Left forelimb (tissue), 1 donor: ENCODE measurements around the gene HINT2.
A peak's percentile ranks its signal among the peaks of the same experiment; 100 is the strongest.

ENCODE experiments used
- DNase-seq: peaks from one replicate; pipeline ENCODE4 v3.0.0-alpha.2; 2018; ENCODE audit warnings: low spot score

Gene HINT2

DNA sequence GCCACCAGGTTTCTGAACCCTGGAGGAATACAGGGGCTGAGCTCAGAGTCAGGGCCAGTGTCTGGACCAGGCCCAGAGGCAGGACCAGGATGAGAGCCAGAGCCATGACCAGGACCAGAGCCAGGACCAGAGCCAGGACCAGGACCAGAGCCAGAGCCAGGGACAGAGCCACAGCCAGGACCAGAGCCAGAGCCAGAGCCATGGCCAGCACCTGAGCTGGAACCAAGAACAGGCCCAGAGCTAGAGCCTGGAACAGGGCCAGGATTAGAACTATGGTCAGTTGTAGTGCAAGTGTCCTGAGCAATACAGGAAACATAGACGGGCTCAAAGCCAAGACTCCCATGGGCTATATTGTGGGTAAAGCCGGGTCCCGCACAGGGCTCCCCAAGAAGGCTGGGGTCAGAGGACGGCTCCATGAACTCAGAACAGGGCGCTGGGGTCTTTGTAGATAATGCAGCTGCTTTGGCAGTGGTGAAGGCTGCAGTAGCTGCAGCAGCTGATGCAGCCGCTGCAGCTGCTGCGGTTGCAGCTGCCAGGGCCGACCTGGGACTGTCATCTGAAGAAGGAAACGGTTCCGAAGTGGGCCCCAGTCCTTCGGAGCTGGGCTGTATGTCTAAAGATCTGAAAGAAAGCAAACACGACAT, 3.3 kb downstream of the HINT2 start:
- no peak for DNase-seq

DNA sequence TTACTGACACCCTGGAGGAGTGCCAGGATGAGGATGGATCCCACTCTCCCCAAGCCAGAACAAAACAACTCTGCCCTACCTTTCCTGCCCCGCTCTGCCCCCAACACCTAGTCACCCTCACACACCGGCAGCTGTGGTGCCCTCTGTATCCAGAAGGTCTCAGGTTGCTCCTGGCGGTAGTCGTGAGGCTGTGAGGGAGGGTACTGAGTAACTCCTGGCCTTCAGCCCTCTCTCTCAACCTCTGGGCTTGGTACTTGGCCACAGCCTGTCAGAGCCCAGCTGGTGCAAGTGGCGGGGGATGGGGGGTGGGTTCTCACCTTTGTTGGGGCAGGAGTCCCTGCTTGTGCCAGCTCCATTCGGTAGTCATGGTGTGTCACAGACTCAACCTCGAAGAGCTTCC, 4.7 kb downstream of the HINT2 start:
- DNase-seq: no peak

DNA sequence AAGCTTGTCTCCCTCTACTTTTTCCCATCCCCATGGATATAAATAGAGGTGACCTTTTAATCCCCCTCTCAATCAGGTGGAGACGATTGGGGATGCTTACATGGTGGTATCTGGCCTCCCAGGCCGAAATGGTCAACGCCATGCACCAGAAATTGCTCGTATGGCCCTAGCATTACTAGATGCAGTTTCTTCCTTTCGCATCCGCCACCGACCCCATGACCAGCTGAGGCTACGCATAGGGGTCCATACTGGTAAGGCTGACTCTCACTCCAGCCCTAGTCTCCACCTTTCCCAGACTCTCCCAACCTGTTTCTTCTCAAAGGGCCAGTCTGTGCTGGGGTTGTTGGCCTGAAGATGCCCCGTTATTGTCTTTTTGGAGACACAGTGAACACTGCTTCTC, 6.4 kb downstream of the HINT2 start:
- DNase-seq: no peak

DNA sequence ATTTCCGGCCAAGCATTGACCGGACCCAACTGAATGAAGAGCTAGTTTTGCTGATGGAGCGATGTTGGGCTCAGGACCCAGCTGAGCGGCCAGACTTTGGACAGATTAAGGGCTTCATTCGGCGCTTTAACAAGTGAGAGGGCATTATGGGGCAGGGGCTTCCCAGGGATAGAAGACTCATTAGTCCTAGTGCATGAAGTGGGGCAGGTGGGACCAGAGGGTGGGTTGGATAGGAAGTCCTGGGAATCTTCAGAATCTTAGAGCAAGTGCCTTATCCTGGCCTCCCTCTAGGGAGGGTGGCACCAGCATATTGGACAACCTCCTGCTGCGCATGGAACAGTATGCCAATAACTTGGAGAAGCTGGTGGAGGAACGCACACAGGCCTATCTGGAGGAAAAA, 8.7 kb downstream of the HINT2 start:
- DNase-seq: no peak

DNA sequence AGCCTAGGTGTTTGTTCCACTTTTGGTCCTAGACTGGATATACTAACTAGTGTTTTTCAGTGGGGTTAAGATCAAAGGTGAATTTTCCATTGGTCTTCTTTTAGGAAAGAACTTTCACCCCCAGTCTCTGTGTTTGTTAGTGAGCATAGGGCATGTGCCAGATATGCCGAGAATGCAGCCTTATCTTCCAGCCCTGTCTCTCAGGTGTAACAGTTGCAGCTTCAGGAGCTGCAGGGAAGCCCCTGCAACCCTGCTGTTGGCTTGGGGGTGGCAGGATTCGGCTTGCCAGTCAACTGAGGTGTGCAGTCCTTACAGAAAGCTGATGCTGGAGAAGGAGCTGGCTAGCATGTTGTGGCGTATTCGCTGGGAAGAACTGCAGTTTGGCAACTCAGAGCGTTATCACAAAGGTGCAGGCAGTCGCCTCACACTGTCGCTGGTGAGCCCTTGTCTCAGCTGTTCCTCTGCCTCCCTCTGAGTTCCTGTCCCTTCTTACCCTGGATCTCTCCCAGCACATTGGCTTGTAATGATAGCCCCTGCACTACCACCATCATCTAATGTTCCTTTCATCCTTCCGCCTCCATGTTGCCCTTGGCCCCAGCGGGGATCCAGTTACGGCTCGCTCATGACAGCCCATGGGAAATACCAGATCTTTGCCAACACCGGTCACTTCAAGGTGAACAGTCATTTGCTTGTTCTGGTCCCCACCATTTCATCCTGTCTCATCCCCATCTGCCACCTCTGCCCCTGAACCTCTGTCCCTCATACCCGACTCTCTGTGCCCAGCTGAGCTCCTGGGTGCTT, 13.3 kb downstream of the HINT2 start:
- DNase-seq: no peak

DNA sequence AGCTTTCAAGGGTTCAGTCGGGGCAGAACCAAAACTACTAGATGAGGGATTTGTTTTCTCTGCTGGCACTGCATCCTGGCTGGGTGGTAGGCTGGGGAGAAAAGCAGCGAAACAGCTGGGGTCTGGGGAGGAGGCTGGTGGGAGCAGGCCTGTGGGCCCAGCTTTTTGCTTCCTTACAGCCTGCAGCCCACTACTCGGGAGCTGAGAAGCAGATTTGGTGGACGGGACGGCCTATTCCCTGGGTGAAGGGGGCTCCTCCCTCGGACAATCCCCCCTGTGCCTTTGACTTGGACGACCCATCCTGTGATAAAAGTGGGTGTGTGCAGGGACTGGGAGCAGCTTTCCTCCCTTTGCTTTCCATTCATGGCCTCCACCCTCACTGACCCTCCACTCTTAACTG, 14.3 kb downstream of the HINT2 start:
- no peak for DNase-seq

DNA sequence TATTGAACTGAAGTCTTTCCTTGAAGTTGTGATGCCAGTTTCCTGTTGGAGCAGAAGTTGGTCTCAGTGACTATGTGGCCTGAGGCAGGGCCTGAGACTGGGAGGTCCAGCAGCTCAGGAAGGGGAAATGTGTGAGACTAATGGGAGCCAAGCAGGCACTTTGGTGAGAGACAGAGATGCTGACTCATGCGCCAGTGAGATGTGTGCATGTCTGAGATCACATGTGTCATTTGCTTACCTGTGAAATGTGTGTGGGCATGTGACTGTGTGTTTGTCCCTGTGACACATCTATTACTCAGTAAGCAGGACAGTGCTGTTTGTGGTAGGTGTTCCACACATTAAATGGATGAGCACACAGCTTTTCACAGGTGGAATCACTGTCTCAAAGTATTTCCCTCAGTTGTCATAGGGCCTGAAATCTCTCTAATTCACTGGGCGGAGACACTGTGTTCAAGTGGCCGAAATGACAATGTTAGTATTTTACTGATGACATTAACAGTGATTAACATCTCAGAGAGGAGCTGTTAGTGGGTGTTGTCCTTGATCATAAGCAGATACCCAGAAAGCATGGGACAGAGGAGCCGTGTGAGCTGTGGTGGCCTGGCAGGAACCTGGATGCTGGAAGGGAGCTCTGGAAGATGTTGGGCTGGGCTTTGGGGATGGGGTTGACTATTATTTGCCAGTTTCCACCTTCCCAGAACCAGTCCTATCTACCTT, 16.0 kb downstream of the HINT2 start:
- no peak for DNase-seq

DNA sequence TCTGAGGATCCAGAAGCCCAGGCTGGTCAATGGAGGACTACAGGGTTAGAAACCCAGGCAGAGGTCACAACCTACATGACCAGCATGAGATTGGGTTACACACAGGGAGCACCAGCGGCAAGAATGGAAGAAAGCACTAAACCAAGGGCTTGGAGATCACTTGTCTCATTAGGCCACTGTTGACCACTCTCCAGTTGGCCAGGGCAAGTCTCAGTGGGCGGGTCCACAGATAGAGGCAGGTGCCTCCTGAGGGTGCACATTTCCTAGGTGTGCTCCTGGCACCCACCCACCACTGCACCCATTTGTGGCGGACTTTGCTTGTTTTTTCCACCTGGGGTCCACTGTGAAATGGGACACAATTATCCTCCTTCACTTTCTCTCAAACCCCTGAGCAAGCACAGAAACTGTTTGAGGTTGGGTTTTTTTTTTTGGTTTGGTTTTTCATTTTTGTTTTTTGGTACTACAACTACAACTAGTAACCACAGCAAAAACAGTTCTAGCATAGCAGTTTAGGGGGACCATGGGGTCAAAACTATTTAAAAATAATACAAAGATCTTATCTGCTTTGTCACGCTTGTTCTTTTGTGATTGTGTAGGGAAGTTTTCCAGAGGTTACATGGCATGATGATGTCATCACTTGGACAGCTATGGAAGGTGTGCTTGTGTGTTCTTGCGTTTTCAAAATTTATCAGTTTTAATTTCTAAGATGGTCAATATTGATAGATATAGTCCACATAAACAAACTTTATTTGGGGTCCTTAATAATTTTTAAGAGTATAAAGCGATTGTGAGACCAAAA, 17.3 kb downstream of the HINT2 start:
- DNase-seq: no peak

DNA sequence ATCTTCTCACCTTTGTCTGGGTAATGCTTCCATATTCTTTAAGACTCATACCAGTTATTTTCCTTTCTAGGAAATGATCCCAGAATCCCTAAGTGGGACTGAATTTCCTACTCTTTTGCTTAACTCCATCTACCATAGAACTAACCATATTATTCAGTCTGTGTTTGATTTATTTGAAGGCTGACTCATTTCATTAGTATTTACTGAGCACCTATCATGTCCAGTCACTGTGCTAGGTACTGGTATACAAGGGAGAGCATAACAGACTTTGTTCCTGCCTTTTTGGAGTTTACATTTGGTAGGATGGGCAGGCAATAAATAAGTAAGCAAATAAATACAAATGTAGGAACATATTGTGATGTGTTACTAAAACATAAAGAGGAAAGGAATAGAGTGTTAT, 19.1 kb downstream of the HINT2 start:
- no peak for DNase-seq

DNA sequence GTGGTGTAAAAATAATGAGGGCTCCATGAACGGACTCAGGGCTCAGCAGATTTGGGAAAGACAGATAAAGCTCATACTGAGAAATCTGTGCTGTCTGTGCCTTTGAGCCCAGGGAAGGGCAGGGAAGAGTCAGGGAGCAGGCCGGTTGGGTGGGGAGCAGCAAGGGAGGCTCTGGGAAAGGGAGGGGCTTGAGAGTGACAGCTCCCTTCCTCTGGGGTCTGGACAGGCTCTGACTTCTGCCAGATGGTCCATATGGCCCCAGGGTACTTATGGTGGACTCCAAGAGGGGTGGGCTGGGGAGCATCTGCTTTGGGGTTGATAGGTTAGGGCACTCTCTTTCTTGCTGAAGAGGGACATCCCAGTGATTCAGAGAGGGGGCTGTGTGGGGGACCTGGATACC, 21.4 kb downstream of the HINT2 start:
- DNase-seq: no peak

DNA sequence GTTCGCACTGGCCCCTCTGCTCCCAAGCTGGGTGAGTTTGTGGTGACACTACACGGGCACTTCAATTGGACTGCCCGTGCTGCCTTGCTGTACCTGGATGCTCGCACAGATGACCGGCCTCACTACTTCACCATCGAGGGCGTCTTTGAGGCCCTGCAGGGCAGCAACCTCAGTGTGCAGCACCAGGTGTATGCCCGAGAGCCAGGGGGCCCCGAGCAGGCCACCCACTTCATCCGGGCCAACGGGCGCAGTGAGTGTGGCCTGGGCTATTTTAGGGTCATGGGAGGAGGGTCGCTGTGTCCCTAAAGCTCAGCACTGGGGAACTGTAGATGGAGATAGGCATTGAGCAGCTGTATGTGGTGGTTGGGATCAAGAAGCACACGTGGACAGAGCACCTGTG, 22.0 kb downstream of the HINT2 start:
- DNase-seq: no peak

DNA sequence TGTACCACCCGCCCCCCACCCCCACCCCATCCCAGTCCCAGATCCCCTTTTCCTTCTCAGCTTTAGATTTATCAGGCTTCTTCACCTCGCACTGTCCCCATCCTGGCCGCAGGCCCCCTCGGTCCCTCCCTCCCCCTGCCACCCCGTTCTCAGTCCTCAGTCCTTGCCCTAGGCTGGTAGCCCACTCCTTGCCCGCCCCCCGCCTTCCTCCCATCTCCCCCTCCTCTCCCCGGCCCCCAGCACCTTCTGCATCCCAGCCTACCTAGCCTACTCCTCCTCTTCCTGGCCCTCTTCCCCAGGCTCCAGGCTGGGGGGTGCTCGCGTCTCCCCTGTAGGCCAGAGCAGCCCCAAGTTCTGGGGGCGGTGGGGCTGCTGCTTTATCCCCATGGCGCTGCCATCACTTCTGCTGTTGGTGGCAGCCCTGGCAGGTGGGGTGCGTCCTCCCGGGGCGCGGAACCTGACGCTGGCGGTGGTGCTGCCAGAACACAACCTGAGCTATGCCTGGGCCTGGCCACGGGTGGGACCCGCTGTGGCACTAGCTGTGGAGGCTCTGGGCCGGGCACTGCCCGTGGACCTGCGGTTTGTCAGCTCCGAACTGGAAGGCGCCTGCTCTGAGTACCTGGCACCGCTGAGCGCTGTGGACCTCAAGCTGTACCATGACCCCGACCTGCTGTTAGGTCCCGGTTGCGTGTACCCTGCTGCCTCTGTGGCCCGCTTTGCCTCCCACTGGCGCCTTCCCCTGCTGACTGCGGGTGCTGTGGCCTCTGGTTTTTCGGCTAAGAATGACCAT, 22.6 kb downstream of the HINT2 start:
- no peak for DNase-seq

DNA sequence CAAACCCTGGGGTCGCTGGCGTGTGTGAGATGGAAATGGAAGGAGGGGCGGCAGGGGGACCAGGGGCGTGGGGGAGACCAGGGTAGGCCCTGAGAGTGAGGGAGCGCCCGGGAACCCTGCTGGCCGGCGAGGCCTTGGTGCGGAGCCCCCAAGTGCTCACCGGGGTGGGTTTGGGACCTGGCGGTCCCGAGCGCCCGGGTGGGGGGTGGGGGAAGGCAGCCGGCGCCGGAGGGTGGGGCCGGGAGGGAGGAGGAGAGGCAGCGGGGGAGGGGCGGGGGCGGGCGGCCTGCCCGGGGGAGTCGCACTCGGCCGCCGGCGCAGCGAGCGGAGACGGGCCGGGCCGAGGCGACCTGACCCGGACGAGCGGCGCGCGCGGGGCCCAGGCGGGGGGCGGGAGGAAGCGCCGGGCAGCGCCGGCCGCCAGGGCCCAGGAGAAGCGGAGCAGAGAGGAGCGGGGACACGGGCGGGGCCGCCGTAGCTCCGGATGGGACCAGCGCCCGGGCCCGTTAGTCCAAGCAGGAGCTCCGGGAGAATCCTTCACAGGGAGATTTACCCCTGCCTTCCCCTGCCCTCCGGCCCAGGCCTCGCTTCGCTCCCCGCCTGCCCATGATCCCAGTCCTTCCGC, 23.4 kb downstream of the HINT2 start, which contains the start of gene NPR2:
TSS of gene NPR2 (plus strand) at position 295 of the 625 bp plus-strand sequence. CDS start 818 bp downstream, outside the sequence.
- peak; percentile 77 for DNase-seq

DNA sequence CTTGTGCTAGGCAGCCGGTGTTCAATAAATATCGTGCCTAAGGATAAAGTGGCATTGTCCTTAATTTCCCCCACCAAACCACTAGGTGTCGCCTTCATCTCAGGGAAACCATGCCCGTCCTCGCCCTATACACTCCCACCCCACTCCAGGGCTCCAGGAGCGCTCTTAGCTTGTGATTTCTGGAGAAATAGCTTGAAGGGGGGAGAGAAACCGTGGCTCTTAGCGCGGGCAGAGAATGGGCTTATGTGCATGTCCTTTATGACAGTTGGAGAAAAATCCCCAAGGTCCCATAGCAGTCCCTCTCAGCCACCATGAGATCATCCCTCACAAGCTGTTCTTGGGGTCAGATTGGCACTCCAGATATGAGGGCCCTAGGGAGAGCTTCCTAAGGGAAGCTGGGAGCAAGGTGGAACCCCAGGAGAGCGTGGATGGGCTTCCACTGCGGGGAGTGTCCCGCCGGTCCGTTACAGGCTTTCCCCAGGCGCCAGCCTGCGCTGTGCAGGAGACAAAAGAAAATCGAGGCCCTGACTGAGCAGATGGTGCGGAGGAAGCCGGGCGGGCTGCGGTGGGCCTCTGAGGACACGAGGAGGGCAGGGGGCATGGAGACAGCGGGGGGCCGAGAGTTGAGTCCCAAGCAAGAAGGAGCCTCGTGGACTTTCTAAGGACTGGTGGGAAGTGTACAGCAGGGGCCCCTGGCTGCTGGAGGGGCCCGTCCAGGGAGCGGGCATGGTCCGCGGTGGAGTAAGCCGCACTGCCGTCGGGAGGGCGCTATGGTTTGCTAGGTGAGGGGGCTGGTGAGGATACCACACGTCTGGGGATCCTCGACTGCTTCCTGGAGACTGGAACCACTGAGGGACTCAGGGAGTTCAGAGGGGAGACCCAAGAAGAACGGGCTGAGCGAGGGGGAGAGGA, 24.2 kb downstream of the HINT2 start:
- peak; percentile 81 for DNase-seq

DNA sequence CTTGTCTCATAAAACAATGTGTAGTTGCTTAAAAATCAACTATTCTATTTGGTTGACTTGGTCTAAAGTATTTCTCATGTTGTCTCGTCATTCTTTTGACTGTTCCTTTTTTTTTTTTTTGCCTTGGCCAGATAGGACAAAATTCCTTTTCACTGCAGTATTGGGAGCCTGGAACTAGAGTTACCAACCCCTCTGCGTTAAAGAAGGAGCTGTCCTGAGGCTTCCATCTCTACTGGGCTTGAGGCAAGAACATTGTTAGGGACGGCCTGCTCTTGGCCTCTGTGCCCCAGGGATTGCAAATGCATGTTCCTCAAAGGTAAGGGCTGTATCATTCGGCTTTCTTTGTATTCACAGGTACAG, 24.8 kb downstream of the HINT2 start:
- no peak for DNase-seq

DNA sequence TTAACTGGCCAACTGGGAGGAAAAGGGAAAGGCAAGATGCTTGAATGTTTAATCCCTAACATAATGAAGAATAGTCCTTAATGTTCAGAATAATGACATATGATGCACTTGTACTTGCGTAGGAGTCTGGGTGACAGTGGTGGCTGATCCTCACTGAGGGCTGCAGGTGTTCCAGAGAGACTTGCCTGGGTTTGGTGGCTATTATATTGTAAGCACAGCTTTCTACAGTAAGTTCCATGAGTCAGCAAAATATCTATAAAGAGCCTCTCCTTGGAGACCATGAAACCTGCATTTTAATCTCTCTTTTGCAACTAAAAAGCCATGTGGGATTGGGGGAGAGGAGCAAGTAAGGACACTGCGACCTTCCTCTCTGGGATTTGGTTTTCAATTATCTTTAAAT, 25.3 kb downstream of the HINT2 start:
- no peak for DNase-seq

DNA sequence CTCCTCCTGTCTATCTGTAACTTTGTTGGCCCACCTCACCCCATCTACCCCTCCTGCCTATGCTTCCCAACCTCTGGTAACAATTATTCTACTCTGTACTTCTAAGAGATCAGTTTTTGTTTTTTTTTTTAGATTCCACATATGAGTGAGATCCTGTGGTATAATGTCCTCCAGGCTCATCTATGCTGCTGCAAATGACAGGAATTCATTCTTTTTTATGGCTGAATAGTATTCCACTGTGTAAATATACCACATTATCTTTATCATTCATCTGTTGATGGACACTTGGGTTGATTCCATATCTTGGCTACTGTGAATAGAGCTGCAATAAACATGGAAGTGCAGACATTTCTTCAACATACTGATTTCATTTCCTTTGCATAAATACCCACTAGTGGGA, 31.4 kb downstream of the HINT2 start:
- no peak for DNase-seq

DNA sequence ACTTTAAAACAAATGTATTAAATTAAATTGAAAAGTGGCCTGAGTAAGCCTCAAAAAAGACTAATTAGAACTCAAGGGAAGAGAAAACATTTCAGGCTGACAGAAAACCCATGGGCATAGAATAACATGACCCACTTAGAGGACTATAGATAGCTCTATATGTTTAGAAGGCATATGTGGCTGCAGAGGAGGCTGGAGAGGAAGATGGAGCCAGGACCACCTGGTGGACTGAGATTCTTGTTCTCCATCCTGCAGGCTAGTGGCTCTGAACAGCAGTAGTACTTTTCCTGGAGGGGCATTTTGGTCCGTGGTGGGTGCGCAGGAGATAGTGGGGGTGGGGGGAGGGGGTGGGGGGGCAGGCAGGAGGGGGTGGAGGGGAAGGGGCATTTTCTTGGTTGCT, 33.8 kb downstream of the HINT2 start:
- no peak for DNase-seq

DNA sequence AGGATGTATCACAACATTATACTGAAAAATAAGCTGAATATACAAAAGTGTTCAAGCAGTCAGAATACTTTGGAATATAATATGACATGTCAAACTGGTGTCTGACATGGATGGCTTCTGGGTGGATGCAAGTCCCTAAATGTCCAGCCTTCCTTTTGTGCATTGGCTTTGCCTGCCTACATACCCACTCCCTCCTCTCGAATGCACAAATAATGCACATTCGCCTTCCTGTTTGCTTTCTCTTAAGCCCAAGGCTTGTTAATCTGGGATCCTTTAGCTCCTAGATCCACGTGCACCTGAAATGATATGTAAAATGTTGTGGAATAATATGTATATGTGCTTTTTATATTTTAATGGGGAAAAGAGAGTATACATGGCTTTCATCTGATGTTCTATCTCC, 36.3 kb downstream of the HINT2 start:
- DNase-seq: no peak

DNA sequence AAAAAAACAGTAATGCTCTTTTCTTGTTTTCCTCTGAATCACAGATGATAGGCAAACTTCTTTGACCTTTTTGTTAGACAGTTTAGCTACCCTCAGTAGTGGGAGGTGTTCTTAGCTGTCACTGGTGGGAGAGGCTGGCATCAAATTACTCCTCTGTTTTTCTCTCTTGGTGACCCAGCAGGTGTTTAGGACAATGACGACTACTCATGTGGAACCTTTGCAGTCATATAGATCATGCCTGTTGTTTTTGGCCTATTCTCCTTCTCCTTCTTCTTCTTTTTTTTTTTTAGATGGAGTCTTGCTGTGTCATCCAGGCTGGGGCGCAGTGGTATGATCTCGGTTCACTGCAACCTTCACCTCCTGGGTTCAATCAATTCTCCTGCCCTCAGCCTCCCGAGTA, 38.8 kb downstream of the HINT2 start:
- no peak for DNase-seq
